Peyer's patch (tissue), 4 donors: ENCODE measurements around the gene ICE2.

Experiments used
- CTCF ChIP-seq, 6 experiments: fragments of 450-650 bp in 4 of 6; fragments of 200-600 bp in 2 of 6; sonication (generic) in 1 of 6; IDR thresholded peaks; one replicate each; pipeline ENCODE4 v1.5.1; 2017 to 2019; ENCODE audit warnings: antibody characterized with exemption in 6 of 6, mild to moderate bottlenecking in 3 of 6, moderate library complexity in 1 of 6
- POLR2A ChIP-seq, 2 donors: fragments of 450-650 bp; IDR thresholded peaks; one replicate each; pipeline ENCODE4 v1.5.1; 2017; ENCODE audit warnings: antibody characterized with exemption in 2 of 2, mild to moderate bottlenecking in 2 of 2, moderate library complexity in 2 of 2

GRCh38 chr15:60511351-60512031 lies 32.5 kb upstream of the ICE2 start:
- TF ChIP-seq POLR2A (IDR thresholded peaks at IDR 0.05) (no peak), CTCF (IDR thresholded peaks at IDR 0.05) (no peak)
